Measurements from ENCODE around the gene TSC2. TPM values are rescaled to one million over a fixed set of nuclear protein-coding genes. Genes with fewer than 3 reads are reported as not detected.

TSC2 gene
- polyA plus RNA-seq, 3 donors, result 11.7 to 95.1 (median 20.8) TPM

DNA sequence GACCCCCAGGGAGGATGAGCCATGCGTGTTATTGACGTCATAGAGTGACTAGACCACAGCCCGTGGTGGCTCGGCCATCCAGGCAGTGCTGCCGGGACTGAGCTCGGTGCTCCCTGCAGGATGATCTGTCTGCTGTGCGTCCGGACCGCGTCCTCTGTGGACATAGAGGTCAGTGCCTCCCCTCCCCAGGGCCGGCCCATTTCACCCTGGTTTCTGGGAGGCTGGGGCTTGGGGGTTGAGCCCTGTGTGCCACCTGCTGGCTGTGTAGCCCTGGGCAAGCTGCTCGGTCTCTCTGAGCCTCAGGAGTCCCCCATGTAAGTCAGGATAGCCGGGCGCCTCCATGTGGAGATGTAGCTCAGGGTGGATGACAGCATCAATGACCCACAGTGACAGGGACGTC lies 8.3 kb downstream of the TSC2 start:
- Mint-ChIP-seq H3K27ac (no peak overlapping the region), H3K4me3 (no peak overlapping the region), H3K27me3 (ENCODE audit: low read depth in 3 of 3) (no peaks in the 10 kb centered on the region), H3K9me3 (no peaks in the 10 kb centered on the region), H3K4me1 (no peaks in the 10 kb centered on the region), H3K36me3 (peaks cover 71 to 91% of the 10 kb centered on the region in 2 donors)
- Histone ChIP-seq H3K4me1 (ENCODE audit: control insufficient read depth in 1 of 2, insufficient read depth in 2 of 2, low read length in 2 of 2) (no peaks in the 10 kb centered on the region), H3K4me2 (replicated peaks; ENCODE audit: extremely low read depth, low read length, poor library complexity, severe bottlenecking) (no peak overlapping the region), H3K27me3 (ENCODE audit: control insufficient read depth in 2 of 2, insufficient read depth in 2 of 2, low read length in 2 of 2) (no peaks in the 10 kb centered on the region), H4K20me1 (ENCODE audit: insufficient read depth, low read length) (no peaks in the 10 kb centered on the region), H3K36me3 (replicated peaks in 1 of 2; ENCODE audit: control insufficient read depth in 1 of 2, insufficient read depth in 2 of 2, low read length in 2 of 2) (peaks cover 60 to 91% of the 10 kb centered on the region in 2 donors), H3K4me3 (replicated peaks in 1 of 3; ENCODE audit: low read depth in 2 of 3, low read length in 3 of 3) (no peak overlapping the region), H2AFZ (ENCODE audit: insufficient read depth, low read depth, low read length, poor library complexity, severe bottlenecking) (no peak overlapping the region), H3K27ac (ENCODE audit: low read depth in 1 of 2, low read length in 2 of 2) (no peak overlapping the region), H3K79me2 (ENCODE audit: insufficient read depth, low read length) (no peaks in the 10 kb centered on the region), H3K9me3 (replicated peaks in 1 of 2; ENCODE audit: control insufficient read depth in 1 of 2, insufficient read depth in 1 of 2, low read length in 2 of 2) (no peaks in the 10 kb centered on the region), H3K9ac (ENCODE audit: insufficient read depth, low read length, poor library complexity, severe bottlenecking) (no peak overlapping the region)
- TF ChIP-seq, protein P1, sequence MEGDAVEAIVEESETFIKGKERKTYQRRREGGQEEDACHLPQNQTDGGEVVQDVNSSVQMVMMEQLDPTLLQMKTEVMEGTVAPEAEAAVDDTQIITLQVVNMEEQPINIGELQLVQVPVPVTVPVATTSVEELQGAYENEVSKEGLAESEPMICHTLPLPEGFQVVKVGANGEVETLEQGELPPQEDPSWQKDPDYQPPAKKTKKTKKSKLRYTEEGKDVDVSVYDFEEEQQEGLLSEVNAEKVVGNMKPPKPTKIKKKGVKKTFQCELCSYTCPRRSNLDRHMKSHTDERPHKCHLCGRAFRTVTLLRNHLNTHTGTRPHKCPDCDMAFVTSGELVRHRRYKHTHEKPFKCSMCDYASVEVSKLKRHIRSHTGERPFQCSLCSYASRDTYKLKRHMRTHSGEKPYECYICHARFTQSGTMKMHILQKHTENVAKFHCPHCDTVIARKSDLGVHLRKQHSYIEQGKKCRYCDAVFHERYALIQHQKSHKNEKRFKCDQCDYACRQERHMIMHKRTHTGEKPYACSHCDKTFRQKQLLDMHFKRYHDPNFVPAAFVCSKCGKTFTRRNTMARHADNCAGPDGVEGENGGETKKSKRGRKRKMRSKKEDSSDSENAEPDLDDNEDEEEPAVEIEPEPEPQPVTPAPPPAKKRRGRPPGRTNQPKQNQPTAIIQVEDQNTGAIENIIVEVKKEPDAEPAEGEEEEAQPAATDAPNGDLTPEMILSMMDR (IDR thresholded peaks at IDR 0.05), result no peak
- DNase-seq, result no peak
- 95% methylated on average over 14 of the region's 15 CpGs for WGBS (ENCODE audit: insufficient coverage)
- intact Hi-C loops (cut with micrococcal nuclease), result no loop called here

DNA sequence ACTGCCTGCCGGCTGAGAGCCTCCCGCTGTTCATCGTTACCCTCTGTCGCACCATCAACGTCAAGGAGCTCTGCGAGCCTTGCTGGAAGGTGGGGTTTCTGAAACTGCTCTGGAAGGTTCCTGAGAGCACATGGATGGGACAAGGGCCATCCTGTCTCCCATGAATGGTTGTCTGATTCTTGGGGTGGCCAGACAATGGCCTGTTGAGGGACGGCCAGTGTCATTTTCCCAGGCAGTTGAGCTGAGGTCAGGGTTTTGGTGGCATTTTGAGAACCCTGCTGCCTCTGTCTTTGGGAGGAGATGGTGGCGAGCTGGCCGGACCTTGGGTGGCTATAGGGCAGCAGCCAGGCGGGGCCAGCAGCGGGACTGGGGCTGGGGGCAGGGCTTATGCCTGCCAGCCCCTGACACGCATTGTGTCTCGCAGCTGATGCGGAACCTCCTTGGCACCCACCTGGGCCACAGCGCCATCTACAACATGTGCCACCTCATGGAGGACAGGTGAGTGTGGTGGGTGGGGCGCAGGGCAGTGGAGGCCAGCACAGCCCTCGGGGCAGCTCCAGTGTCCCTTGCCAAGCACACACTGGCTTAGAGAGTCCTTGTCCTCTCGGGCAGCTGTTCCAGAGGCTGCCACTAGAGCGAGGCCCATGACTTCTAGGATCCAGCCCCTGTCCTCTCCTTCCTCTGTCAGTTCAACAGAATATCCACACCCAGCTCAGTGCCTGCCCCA lies 9.1 kb downstream of the TSC2 start:
- no peaks in the 10 kb centered on the region for H3K4me1 ChIP-seq (ENCODE audit: control insufficient read depth in 1 of 2, insufficient read depth in 2 of 2, low read length in 2 of 2)
- no peak overlapping the region for H3K9ac ChIP-seq (ENCODE audit: insufficient read depth, low read length, poor library complexity, severe bottlenecking)
- Mint-ChIP-seq H3K4me3 (no peak overlapping the region), H3K36me3 (peaks cover 67 to 89% of the 10 kb centered on the region in 2 donors), H3K27me3 (ENCODE audit: low read depth in 3 of 3) (no peaks in the 10 kb centered on the region), H3K27ac (peak overlapping the region in 1 of 7 donors; percentile 19), H3K9me3 (no peaks in the 10 kb centered on the region), H3K4me1 (no peaks in the 10 kb centered on the region)
- 97% methylated on average over 14 of the region's 19 CpGs for WGBS (ENCODE audit: insufficient coverage)
- H4K20me1 ChIP-seq (ENCODE audit: insufficient read depth, low read length), result no peaks in the 10 kb centered on the region
- no peak overlapping the region for H3K4me2 ChIP-seq (replicated peaks; ENCODE audit: extremely low read depth, low read length, poor library complexity, severe bottlenecking)
- H3K4me3 ChIP-seq (replicated peaks in 1 of 3; ENCODE audit: low read depth in 2 of 3, low read length in 3 of 3), result no peak overlapping the region
- TF ChIP-seq, protein P1 (IDR thresholded peaks at IDR 0.05), result no peak
- H3K9me3 ChIP-seq (replicated peaks in 1 of 2; ENCODE audit: control insufficient read depth in 1 of 2, insufficient read depth in 1 of 2, low read length in 2 of 2), result no peaks in the 10 kb centered on the region
- H3K79me2 ChIP-seq (ENCODE audit: insufficient read depth, low read length), result no peaks in the 10 kb centered on the region
- no peak for DNase-seq
- no peaks in the 10 kb centered on the region for H3K27me3 ChIP-seq (ENCODE audit: control insufficient read depth in 2 of 2, insufficient read depth in 2 of 2, low read length in 2 of 2)
- no peak overlapping the region for H2AFZ ChIP-seq (ENCODE audit: insufficient read depth, low read depth, low read length, poor library complexity, severe bottlenecking)
- no peak overlapping the region for H3K27ac ChIP-seq (ENCODE audit: low read depth in 1 of 2, low read length in 2 of 2)
- intact Hi-C loops (cut with micrococcal nuclease), result no loop called here
- peaks cover 65 to 91% of the 10 kb centered on the region in 2 donors for H3K36me3 ChIP-seq (replicated peaks in 1 of 2; ENCODE audit: control insufficient read depth in 1 of 2, insufficient read depth in 2 of 2, low read length in 2 of 2)

Data from CD14-positive monocyte (primary cell).